Gastroesophageal sphincter (tissue), 4 donors: Measurements from ENCODE around the gene THAP9. TPM values are rescaled to one million over a fixed set of nuclear protein-coding genes. Genes with fewer than 3 reads are reported as not detected.

Experiments
- ATAC-seq: fragments of 150-250 bp; one replicate; pipeline ENCODE4 v1.9.1; 2016; ENCODE audit warnings: mild to moderate bottlenecking, moderate library complexity
- H3K27ac ChIP-seq, 4 donors: fragments of 200-600 bp; sonication (generic) in 3 of 4; 1 replicate in 3 of 4; 2 replicates in 1 of 4; pipeline ENCODE4 v1.5.1; 2016 to 2019
- H3K27me3 ChIP-seq: fragments of 200-600 bp; sonication (generic); one replicate; pipeline ENCODE4 v1.5.1; 2019
- H3K36me3 ChIP-seq, 2 donors: fragments of 200-600 bp; sonication (generic); one replicate each; pipeline ENCODE4 v1.5.1; 2019; ENCODE audit warnings: control low read depth in 1 of 2
- H3K4me1 ChIP-seq, 3 donors: fragments of 200-600 bp; sonication (generic); 1 replicate in 2 of 3; 2 replicates in 1 of 3; pipeline ENCODE4 v1.5.1; 2016 to 2019; ENCODE audit warnings: control low read depth in 2 of 3
- H3K4me3 ChIP-seq, 2 donors: fragments of 200-600 bp; sonication (generic); one replicate each; pipeline ENCODE4 v1.5.1; 2019; ENCODE audit warnings: mild to moderate bottlenecking in 1 of 2, moderate library complexity in 1 of 2
- H3K9me3 ChIP-seq, 3 donors: fragments of 200-600 bp; sonication (generic); one replicate each; pipeline ENCODE4 v1.5.1; 2017 to 2019; ENCODE audit warnings: control low read depth in 2 of 3
- EP300 ChIP-seq: sonication (generic); formaldehyde crosslinking; IDR thresholded peaks from one replicate; pipeline ENCODE4 v1.6.1; 2017; ENCODE audit warnings: antibody characterized with exemption, mild to moderate bottlenecking
- POLR2A ChIP-seq, 2 donors: fragments of 450-650 bp; IDR thresholded peaks; one replicate each; pipeline ENCODE4 v1.6.1; 2017; ENCODE audit warnings: antibody characterized with exemption in 2 of 2, mild to moderate bottlenecking in 2 of 2, moderate library complexity in 1 of 2
- POLR2AphosphoS5 ChIP-seq: sonication (generic); formaldehyde crosslinking; IDR thresholded peaks from one replicate; pipeline ENCODE4 v1.6.1; 2017; ENCODE audit warnings: antibody characterized with exemption
- WGBS, 2 donors: methylation state at CpG; one replicate each; pipeline ENCODE4 v1.1.5; 2018; ENCODE audit warnings: low coverage in 1 of 2; 5-methylcytosine and 5-hydroxymethylcytosine counted together
- total RNA-seq, 4 donors: library from RNA; depleted of rRNA; stranded (reverse); fragments of >200 nt; gene quantifications; one replicate each; pipeline ENCODE4 v1.1.0, GENCODE V29; 2016
- TF ChIP-seq, protein P1 (sequence below), 4 experiments: fragments of 200-600 bp in 2 of 4; fragments of 450-650 bp in 2 of 4; sonication (generic) in 1 of 4; IDR thresholded peaks; one replicate each; pipeline ENCODE4 v1.5.1; 2017 to 2019; ENCODE audit warnings: antibody characterized with exemption in 4 of 4, mild to moderate bottlenecking in 2 of 4, moderate library complexity in 2 of 4

THAP9 gene
- total RNA-seq, 4 donors from 2014 or later = 2.6 to 12.5 (median 5.7) TPM

DNA sequence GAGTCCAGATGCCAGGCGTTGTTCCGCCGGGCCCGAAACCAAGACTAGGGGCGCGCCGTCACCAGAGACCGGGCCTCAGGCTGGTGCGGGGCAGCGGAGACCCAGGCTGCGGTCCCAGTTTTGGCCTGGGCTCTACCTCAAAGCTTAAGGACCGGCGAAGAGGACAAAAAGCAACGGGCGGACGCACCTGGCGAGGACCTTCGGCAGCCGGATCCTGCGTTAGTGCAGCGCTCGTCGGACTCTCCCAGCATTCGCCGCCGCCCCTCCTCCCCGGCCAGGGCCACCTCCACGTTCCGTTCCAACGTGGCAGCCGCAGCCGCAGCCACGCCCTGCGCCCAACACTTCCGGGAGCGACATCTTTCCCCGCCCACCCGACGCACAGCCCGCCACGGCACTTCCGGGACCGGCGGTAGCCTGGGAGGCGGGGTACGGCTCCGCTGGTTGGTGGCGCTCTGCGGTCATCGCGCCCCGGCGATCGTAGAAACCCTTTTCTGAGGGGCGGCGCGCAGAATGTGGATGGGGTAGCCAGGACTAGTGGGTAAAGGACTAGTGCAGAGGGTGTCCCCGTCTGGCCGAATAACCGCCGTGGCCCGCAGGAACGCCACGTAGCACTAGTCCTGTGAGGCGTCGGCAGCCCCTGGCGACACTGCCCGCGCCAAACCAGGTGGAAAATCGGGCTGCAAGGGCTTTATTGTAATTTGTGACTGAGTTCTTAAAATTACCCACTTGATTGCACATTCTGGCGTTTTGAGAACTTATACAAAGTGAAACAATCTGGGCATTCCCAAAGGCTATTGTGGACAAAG lies 9.4 kb upstream of the THAP9 start, which contains the start of gene SEC31A:
Gene SEC31A (minus strand): TSS at position 253 of the 806 bp plus-strand sequence. CDS start 9,217 bp downstream, outside the sequence.
- TF ChIP-seq POLR2A (IDR thresholded peaks at IDR 0.05) (peak; percentile 89 to 91), EP300 (no peak), POLR2AphosphoS5 (peak; percentile 95)
- TF ChIP-seq, protein P1, sequence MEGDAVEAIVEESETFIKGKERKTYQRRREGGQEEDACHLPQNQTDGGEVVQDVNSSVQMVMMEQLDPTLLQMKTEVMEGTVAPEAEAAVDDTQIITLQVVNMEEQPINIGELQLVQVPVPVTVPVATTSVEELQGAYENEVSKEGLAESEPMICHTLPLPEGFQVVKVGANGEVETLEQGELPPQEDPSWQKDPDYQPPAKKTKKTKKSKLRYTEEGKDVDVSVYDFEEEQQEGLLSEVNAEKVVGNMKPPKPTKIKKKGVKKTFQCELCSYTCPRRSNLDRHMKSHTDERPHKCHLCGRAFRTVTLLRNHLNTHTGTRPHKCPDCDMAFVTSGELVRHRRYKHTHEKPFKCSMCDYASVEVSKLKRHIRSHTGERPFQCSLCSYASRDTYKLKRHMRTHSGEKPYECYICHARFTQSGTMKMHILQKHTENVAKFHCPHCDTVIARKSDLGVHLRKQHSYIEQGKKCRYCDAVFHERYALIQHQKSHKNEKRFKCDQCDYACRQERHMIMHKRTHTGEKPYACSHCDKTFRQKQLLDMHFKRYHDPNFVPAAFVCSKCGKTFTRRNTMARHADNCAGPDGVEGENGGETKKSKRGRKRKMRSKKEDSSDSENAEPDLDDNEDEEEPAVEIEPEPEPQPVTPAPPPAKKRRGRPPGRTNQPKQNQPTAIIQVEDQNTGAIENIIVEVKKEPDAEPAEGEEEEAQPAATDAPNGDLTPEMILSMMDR (IDR thresholded peaks at IDR 0.05) = peak in 2 of 4 experiments; percentile 6 to 51
- H3K27me3 ChIP-seq = no peaks in the 10 kb centered on the region

DNA sequence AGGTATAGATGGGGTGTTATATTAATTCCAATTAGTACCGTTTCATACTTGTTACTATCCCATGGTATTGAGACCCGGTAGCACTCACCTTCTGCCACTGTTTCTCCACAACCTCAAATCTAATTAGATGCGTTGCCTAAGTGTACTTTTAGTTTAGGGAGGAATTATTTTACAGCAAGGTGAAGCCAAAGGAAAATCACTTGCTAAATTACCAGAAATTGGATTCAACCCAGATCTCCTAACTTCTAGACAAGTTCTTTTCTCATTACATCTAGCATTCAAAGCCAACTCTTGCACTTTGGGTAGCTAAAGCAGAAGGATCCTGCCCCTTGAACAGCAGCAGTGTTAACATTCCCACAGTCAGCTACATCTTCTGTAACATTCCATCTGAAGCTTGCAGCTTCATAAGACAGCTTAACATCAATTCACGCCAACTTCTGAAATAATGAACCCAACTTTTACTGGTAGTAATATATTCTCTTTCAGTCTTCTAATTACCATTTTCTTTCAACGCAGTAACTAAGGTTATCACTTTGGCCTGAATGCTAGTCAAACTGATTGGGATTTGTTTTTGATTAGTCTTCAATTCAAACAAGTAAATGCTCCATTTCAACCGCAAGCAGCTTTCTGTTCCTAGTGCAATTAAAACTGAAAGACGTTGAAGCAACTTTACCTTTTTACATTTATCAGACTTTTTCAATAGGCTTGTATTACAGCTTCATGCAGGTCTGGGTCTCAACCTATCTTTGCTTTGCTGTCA lies 8.6 kb upstream of the THAP9 start:
- H3K9me3 ChIP-seq = no peaks in the 10 kb centered on the region
- WGBS, 2 donors = 16 to 34% methylated on average over 5 to 7 of the region's 7 CpGs
- no peak for ATAC-seq

More for the DNA sequence above, 9.4 kb upstream of the THAP9 start, which contains the start of gene SEC31A:
- H3K4me1 ChIP-seq = peaks cover 4 to 49% (median 9%) of the 10 kb centered on the region in 3 donors
- H3K27ac ChIP-seq = peak within 1 kb of the TSS; percentile 95 to 97 (median 96)
- WGBS, 2 donors = 0% methylated on average over 7 to 14 of the region's 71 CpGs
- no peaks in the 10 kb centered on the region for H3K9me3 ChIP-seq
- peaks cover 0 to 27% of the 10 kb centered on the region in 2 donors for H3K36me3 ChIP-seq
- ATAC-seq = peak; percentile 100
- peak within 1 kb of the TSS; percentile 82 to 83 for H3K4me3 ChIP-seq

DNA sequence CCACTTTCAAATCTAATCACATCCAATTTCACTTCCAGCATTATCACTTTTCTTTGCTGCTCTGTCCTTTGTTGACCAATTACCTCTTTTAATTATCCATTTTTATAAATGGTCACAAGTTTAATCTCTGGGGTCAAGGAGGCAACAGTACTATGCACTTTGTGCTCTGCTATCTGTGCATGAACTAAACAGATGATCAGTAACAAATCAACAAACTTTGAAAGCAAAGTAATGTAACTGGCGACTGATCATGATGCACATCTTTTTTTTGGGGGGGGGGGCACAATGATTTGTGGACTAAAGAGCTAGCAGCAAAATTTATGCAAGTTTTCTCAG lies 8.1 kb upstream of the THAP9 start:
- TF ChIP-seq EP300 (no peak), POLR2AphosphoS5 (no peak), POLR2A (IDR thresholded peaks at IDR 0.05) (no peak)
- TF ChIP-seq, protein P1 (IDR thresholded peaks at IDR 0.05) = no peak
- Histone ChIP-seq H3K27me3 (no peaks in the 10 kb centered on the region), H3K9me3 (no peaks in the 10 kb centered on the region), H3K36me3 (peaks cover 0 to 41% of the 10 kb centered on the region in 2 donors), H3K4me1 (peaks cover 3 to 49% (median 6%) of the 10 kb centered on the region in 3 donors), H3K27ac (no peak overlapping the region), H3K4me3 (no peak overlapping the region)
- 61% methylated on average over 1 of the region's 1 CpG; no CpG with 5 or more reads in 1 of the 2 donors for WGBS, 2 donors
- ATAC-seq = no peak

More for the DNA sequence above, 8.6 kb upstream of the THAP9 start:
- Histone ChIP-seq H3K4me3 (peak overlapping the region; percentile 82 to 83), H3K4me1 (peaks cover 3 to 49% (median 3%) of the 10 kb centered on the region in 3 donors), H3K27me3 (no peaks in the 10 kb centered on the region), H3K27ac (peak overlapping the region; percentile 95 to 97 (median 96)), H3K36me3 (peaks cover 0 to 35% of the 10 kb centered on the region in 2 donors)
- TF ChIP-seq EP300 (no peak), POLR2A (IDR thresholded peaks at IDR 0.05) (no peak), POLR2AphosphoS5 (no peak)
- TF ChIP-seq, protein P1 (IDR thresholded peaks at IDR 0.05) = no peak

DNA sequence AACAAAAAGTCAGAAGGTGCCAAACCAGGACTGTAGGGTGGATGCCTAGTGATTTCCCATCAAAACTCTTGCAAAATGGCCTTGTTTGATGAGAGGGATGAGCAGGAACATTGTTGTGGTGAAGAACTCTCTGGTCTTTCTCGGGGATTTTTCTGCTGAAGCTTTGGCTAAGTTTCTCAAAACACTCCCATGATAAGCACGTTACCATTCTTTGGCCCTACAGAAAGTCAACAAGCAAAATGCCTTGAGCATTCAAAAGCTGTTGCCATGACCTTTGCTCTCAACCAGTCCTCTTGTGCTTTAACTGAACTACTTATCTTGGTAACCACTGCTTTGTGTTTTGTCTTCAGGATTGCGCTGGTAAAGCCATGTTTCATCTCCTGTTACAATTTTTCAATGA lies 6.6 kb upstream of the THAP9 start:
- no peaks in the 10 kb centered on the region for H3K9me3 ChIP-seq
- peaks cover 0 to 44% of the 10 kb centered on the region in 2 donors for H3K36me3 ChIP-seq
- no peak overlapping the region for H3K4me3 ChIP-seq
- no peak overlapping the region for H3K27ac ChIP-seq
- H3K27me3 ChIP-seq = no peaks in the 10 kb centered on the region
- TF ChIP-seq, protein P1 (IDR thresholded peaks at IDR 0.05) = no peak
- no peak for TF ChIP-seq EP300
- no peak for TF ChIP-seq POLR2AphosphoS5
- TF ChIP-seq POLR2A (IDR thresholded peaks at IDR 0.05) = no peak
- H3K4me1 ChIP-seq = peaks cover 5 to 49% (median 13%) of the 10 kb centered on the region in 3 donors
- 89 to 96% methylated on average over 3 of the region's 3 CpGs for whole genome bisulfite sequencing, 2 donors
- ATAC-seq = no peak
